Middle frontal gyrus (tissue), 1 donor: ENCODE data around the gene NMNAT3.
A peak's percentile ranks its signal among the peaks of the same experiment; 100 is the strongest.

Experiments
- DNase-seq: peaks from one replicate; pipeline ENCODE4 v3.0.0-alpha.2; 2015; ENCODE audit warnings: low spot score; ENCODE audit errors: extremely low spot score

Gene NMNAT3

DNA sequence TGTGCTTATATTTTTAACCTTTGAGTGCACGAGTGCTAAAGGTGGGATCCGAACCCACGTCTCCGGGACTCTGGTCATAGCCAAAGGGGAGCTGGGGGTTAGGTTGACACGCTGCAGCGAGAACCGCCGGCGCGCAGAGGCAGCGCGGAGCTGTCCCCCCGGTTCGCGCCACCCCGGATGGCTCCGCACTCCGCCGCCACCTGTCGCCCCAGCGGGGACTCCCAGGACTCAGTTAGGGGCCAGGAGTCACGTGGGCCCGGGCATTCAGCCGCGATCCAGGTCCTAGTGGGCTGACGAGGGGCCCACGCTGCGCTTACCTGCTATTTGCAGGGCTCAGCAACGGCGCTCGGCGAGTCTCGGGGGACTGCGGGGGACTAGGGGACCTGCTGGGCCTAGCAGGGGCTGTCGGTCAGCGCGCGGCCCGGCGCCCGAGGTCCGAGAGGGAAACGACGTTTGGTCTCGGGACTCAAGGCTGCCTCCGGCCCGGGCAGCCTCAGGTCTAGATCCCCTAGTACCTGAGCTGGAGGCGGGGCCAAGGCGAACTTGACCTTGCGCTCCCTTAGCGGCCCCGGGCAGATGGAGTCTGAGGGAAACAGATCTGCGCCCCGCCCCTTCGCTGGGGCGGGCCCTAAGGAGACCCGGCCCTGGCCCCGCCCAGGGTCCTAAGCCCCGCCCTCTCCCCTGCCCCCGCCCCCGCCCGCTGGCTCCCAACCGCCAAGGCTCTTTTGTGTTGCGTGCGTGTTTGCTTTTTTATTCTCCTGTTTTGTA is at the start of gene NMNAT3:
Gene NMNAT3 (minus strand): TSS at position 585 of the 768 bp plus-strand sequence. CDS start 50,248 bp downstream, outside the sequence.
- DNase-seq = peak; percentile 66

DNA sequence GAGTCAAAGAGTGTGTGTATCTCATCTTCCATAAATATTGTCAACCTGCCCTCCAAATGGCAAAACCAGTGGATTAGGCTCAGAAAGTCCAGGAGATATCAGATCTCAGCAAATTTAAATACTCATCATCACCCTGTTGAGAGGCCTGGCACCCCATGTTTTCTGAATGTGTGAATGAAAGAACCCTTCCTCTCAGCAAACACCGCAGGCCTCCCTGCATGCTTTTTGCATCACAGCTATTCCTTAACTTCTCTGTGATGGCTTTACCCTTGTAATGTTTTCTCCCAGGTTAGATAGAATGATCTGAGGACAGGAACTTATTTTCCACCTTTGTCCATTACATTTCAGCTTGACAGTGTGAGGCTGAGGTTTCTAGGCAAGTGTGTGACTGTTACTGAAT is 43.6 kb upstream of the NMNAT3 start:
- DNase-seq = no peak

DNA sequence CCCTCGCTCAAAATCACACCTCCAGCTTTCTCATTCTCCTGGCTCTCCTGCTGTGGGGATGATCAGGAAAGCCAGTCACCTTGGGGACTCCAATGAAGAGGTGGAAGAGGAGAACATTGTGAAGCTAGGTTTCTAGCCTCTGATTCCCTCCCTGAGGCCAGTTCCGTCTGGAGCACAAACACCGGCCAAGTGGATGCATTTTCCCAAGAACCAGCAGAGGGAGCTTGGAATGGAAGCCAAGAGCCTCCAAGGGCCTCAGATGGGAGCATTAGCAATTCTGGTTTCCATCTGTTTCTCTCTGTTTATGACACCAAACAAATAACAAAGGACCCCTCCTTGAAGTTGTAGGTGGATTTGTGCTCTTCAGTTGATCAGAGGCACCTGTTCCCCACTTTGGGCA is 40.6 kb upstream of the NMNAT3 start:
- no peak for DNase-seq

DNA sequence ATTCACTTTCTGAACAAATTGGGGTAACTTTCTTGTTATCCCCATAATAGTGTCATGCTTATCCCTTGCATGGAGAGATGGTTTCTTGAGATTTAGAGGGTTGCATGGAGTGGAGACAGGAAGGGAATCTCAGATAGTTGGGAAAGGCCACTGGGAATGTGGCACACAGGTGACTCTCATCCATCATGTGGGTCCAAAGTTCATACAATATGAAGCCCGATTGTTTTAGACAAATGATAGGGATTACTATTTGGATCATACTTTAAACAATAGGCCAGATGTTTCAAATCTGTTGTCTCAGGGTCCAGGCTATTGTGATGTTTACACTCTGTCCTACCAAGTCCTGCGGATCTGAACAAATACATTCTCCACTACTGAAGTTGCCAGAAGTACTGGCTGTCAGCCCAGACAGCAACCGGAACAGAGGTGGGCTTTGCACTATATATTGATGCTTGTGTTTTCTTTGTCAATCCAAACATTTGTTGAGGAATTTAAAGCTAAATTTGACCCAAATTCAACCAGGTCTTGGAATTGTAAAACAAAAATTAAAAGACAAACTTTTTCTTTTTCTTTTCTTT is 39.2 kb upstream of the NMNAT3 start:
- DNase-seq = no peak

DNA sequence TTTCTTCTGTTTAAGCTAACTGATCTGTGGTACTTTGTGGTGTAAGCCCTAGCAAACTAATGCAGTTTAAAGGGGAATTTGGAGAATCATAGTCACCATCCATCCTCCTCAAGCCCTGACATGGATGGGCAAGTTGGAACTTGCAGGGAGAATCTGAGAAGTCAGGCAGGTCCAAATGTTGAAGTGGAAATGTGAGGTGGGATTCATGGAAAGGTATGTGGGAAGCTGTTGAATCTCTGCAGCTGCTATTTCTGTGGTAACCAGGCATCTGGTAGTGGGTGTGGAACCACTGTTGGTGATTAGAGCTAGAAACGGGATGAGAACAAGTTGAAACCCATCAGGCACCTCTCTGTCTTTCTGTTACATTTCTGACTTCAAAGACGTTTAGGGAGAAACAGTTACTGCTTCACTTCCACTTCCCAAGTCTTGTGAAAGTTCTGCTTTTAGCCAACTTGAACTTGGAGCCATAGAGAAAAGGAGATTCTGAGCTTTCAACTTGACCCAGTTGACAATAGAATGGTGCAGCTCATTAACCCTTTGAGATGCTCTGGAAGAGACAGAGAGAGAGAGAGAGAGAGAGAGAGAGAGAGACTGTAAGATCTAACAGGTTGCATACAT is 38.1 kb upstream of the NMNAT3 start:
- DNase-seq = no peak

DNA sequence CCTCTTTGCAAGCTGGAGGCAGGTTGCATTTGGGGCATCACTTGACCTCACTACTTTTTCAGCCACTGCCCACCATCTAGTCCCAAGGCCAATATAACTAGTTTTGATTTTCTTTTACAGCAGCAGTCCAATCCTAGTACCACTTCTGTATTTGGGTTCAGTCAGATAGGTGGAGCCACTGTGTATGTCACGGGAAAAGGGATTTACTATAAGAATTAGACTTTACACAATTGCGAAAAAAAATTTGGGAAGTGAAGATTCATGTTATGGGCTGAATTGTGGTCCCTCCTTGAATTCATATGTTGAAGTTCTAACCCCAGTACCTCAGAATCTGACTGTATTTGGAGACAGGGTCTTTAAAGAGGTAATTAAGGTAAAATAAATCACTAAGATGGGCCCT is 37.4 kb upstream of the NMNAT3 start:
- no peak for DNase-seq

DNA sequence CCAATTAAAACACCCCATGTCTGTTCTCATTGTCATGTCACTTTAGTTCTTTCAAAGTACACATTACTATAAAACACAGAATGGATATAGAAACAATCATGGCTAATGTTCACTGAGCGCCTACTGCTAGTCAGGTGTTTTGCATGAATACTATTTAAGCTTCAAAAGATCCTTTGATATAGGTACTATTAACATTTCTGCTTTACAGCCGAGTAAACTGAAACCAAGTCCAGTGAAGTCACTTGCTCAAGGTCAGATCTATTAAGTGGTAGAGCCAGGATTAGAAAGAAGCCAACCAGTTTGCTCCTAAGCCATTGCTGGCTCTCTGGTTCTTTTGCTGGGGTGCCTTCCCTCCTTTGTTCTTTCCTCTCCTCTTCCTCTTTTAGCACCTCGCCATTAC is 32.4 kb upstream of the NMNAT3 start:
- no peak for DNase-seq

DNA sequence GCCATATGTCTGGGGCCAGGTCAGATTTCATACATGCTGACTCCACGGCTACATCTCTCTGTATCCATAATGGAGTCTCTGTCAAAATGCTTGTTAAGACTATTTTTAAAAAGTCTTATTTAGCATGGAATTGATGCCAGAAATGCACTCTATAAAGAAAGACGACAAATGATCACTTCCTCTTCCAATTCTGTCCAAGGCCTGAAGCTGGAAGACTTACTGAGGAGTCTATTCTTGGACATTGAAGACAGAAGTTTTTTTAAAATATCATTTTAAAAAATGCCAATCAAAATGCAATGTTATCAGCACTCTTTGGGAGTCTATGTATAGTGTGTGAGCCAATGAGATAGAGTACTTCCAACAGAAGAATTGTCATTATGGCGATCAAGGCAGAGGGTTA is 27.9 kb upstream of the NMNAT3 start:
- DNase-seq = peak; percentile 6

DNA sequence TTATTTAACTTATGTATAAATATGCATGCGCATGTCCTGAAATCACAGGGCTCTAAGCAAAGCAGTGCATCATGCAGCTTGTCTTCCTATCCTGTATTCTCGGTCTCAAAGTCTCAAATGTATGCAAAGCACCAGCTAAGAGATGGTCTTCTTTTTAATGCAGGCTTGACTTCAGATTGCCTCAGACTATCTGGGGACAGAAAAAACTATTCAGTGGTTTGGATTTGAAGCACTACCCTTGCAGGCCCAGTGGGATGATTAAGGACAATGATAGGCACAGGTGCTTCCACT is 18.5 kb upstream of the NMNAT3 start:
- DNase-seq = no peak

DNA sequence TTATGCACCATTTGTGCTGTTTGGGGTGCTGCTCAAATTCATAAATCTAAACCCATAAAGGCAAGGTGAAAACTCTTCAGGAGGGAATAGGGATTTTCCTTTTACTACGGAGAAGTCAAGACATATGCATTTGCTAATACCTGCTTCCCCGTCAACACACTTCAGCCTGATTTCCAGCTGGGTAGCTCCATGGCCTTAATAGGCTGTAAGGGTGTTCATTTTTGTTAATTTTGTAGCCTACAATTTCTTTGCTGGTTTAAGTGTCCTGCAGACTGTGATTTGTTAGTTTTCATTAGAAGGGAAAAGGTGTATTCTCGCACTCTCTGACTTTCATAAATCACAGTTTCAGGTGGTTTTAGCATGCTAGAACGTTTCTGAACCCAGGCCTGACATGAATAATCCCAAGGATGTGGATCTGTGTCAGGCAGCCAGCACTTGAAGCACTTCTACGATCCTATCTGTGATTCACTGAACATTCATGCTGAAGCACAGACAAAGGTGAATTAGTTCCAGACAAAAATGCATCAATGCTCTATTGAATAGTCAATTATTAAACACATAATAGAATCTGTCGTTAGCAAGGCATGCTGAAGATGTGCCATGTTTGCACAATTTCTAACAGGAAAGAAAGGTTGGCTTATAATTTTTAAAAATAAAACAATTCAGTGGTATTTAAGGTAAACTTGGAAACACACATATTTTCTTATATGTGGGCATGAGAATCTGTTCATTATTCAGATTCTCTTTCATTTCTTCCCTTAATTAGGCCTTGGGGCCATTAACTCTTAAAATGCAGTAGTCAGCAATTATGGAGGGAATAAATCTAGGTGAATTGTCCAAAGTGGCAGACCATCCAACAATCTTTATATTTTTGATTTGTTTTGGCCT is 17.9 kb upstream of the NMNAT3 start:
- DNase-seq = no peak

DNA sequence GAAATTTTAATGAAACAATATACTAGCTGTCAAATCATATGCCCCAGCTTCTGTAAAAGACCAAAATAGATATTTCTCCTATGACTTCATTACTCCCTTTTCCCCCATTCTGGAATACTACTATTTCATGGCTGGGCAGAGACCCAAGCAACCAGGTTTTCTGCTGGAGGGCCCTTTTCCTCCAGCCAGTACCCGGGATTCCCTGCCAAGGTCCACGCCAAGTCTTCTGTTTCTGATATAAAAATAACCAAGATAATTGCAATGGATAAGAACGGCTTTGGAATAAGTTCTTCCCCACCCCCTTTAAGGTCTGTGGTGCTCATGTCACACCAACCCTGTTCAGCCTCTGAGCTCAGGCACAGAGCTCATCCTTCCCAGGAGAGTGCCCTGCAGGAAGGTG is 17.2 kb upstream of the NMNAT3 start:
- no peak for DNase-seq

DNA sequence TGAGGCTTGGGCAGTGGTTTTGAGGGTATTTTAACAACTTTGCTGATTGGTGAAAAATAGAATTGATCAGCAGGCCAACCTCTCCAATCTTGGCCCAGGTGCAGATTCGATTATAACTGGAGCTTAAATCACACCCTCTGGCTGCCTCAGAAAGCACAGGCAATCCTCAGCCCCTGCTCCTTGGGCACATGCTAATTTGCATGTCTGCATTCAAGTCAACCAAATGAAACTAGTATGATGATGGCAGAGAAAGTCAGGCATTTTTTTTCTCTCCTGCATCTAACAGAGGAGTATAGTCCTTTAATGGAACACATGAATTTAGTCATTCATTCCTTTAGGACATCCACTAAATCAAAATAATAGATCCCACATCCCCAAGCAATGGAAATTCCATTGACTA is 16.8 kb upstream of the NMNAT3 start:
- no peak for DNase-seq

DNA sequence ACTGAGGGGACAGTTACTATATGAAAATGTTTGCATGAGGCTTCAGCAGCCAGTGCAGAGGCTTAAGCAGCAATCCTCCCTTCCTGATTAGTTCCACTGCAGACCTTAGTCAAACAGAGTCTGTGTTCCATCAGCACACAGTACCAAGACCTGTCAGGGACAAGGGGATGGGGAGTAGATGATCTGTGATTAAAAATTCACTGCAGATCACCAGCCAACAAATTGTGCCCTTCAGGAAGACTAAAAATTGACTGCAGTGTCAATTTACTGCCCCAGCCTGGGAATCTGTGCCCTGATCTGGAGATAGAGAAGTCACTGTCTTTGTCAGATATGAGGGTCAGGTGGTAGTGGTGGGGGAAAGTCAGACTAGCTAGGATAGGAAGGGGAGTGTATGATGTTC is 13.8 kb upstream of the NMNAT3 start:
- no peak for DNase-seq

DNA sequence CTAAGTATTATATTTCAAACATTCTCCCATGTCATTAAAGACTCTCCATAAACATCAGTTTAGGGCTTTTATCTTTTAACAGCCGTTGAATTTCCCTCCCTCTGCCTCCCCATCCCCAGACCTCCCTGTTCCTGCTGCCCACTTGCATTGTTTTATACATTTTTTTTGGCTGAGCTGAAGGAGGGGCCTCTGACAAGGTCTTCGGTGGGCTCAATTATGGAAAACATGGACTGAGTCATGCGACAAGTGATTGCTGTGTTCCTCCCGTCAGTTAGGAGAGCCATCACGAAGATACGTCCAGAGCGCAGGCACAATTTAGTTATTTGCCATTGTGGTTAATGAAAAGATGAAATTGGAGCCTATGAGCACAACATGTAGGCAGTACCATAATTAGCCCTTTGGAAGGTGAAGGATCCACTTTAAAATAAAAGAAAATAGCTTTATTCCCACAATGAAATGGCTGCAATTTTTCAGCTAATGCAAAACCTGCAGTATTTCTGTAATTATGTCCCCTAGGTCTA is 12.0 kb upstream of the NMNAT3 start:
- no peak for DNase-seq

DNA sequence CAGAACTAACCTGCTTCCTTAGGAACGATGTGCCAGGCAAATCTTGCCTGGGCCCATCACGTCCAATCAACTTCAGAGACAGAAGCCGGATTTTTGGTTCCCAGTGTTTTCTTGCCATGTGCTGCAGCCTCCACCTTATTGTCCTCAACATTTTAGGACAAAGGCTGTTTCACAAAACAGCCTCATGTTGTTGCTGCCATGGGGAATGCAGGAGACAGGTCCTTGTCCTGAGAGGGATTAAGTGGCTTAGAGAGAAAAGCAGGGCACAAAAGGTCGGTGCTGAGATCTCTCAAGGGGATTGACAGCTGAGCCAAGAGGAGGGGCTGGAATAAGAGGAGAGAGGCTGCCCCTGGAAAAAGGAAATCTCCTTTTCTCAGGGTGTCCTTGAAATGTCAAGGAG is 11.3 kb upstream of the NMNAT3 start:
- no peak for DNase-seq

DNA sequence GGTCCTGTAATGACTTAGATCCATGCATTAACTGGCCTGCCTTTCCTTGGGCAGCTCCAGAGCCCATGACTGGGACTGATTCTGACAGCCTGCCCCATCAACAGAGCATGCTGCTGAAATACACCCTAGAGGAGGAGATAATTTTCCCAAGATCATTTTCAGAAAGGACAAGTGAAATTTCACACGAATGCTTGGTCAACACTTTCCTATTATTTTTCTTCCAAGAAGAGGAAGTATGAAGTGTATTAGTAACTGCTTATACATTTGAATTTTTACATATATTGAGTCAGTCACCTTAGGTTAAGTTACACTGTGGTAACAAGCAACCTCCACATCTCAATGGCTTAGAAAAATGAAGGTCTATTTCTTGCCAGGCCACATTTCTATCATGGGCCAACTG is 9.7 kb upstream of the NMNAT3 start:
- DNase-seq = no peak

DNA sequence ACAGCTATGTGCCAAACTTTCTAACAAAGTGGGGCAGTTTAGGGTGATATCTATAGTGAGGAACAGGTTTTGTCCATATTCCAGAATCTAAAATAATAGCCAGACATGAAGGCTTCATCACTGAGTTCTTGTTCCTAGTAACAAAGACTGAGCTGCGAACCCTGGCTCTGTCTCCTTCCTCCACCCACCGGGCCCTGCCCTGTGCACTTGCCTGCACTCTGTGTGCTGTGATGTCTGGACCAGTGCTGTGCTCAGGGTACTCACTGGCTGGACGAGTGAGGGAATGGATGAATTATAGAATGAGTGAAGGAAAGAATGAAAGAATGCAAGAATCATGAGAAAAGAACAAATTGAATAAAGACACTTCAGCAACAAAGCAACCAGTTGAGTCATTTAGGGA is 8.9 kb upstream of the NMNAT3 start:
- no peak for DNase-seq

DNA sequence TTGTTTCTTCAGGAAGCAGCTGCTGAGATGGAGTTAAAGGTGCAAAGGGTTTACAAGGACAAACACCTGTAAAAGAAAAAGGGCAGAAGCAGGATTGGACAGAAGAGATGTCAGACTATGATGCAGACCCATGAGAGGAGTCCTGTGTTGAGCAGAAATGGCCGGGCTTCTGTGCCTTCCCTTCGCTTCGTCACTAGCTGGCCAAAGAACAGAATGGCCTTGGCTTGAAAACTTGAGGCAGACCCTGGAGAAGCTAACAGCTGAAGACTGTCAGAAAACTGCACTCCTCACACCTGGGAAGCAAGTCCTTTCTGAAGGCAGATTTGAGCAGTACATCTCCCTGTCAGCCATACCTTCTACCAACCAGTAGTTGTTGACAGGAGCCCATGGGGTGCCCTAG is 8.4 kb upstream of the NMNAT3 start:
- DNase-seq = no peak

DNA sequence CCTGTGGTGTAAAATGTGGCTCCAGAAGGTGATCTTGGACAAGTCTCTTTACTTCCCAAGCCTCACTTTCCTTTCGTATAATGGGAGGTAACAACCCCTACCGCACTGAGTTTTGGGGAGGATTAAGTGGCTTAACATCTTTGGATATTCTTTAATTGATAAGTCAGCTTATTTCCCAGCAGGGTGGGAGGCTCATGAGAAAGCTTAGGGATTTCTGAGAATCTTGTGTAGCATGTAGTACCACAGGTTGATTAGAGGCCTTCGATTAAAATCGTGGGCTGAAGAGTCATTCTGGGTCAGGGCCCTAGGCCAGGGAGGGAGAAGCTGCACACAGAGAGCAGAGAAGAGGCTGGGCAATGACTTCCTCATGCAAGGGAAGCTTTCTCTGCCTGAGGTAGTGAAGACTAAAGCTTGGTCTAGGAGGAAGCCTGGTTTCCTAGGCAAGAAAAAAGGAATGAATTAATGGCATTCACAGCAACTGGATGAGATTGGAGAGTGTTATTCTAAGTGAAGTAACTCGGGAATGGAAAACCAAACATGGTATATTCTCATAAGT is 1.5 kb upstream of the NMNAT3 start:
- DNase-seq = no peak

DNA sequence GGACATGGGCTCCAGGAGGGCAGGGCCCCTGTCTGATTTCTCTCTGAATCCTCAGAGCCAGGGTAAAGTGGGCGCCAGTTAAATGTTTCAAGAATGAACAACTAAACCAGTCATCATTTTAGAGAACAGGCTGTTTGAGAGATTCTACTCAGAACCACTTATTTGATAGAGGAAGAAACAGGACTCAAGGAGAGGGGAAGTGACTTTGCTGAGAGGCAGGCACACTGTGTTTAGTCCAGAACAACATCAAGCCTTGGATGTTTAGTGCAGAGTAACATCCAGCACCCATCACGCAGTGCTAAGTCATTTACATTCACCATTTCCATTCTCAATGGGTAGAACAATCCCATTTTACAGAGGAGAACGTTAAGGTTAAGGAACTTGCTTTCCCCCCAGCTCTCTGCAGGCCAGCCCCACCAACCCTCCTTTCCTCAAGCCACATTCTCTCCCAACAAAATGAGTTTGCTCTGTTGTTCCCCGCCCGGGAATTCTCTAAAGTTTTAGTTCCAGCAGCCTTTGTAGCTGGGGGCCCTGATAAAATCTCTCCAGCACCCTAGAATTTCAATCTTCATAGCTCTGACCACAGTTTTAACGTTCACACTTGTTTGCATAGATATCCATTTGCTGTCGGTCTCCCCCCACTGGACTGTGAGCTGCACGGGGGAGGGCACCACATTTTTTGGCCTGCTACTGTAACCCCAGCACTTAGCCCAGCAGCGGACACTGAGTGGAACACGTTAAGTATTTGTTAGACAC is 962 bp downstream of the NMNAT3 start:
- DNase-seq = no peak

DNA sequence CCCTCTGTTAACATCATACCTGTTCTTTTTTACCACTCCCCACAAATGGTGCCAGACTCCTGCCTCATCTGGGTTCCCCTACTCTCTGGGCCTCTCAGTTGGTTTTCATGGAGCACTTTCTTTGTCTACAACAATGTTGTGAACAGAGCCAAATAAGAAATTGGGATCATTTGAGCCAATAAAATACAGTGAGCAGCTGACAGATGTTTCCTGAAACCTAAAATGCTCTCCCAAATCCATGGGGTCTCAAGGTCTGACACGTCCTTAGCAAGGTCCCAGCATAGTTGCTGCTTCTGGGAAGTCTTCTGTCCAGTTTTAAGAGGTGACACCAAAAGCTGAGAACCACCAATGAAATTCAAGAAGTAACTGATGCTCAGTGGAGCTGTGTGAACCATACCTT is 1.7 kb downstream of the NMNAT3 start:
- DNase-seq = no peak
